ENCODE measurements around the gene CCDC88A.
"Not testable (repeated sequence)": the region's sequence is repeated elsewhere in the genome, so short reads cannot be mapped to it uniquely, and the experiment has no call there.

The CCDC88A gene, protein sequence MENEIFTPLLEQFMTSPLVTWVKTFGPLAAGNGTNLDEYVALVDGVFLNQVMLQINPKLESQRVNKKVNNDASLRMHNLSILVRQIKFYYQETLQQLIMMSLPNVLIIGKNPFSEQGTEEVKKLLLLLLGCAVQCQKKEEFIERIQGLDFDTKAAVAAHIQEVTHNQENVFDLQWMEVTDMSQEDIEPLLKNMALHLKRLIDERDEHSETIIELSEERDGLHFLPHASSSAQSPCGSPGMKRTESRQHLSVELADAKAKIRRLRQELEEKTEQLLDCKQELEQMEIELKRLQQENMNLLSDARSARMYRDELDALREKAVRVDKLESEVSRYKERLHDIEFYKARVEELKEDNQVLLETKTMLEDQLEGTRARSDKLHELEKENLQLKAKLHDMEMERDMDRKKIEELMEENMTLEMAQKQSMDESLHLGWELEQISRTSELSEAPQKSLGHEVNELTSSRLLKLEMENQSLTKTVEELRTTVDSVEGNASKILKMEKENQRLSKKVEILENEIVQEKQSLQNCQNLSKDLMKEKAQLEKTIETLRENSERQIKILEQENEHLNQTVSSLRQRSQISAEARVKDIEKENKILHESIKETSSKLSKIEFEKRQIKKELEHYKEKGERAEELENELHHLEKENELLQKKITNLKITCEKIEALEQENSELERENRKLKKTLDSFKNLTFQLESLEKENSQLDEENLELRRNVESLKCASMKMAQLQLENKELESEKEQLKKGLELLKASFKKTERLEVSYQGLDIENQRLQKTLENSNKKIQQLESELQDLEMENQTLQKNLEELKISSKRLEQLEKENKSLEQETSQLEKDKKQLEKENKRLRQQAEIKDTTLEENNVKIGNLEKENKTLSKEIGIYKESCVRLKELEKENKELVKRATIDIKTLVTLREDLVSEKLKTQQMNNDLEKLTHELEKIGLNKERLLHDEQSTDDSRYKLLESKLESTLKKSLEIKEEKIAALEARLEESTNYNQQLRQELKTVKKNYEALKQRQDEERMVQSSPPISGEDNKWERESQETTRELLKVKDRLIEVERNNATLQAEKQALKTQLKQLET (N-terminal part only)

DNA sequence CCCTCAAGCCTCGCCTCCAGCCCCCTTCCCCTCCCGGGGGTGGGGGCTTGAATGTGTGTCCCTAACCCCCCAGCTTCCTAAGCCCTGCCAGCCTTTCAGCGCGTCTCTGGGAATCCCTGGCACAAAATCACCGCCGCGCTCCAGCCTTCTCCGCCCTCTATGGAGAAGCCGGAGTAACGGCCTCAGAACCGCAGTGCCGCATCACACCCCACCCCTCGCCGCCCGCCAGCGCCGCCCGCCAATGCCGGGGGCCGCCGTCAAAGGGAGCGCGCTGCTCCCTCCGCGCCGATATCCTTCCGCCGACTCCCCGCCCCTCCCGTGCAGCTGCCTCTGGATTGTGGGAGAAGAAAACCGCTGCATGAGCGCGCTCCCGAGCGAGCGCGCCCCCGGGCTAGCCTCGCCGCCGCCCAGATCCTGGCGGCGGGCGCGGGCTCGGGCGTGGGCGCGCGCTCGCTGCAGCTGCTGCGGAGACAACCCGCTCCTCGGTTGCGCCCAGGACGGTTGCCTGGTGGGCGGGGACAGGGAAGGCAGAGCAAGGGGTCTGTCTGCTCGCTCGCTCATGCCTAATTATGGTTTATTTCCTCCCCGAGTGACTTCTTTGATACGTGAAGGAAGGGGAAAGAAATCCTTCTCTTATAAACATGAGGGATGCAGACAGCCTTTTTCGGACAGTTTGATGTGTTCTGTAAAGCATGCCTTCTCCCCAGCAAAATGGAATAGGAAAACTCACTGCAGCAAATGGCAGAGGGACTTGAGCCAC lies at the start of gene CCDC88A:
TSS of gene CCDC88A (minus strand) at position 178 of the 760 bp plus-strand sequence. CDS start 777 bp downstream, outside the sequence.
- peak; percentile 99 for DNase-seq

DNA sequence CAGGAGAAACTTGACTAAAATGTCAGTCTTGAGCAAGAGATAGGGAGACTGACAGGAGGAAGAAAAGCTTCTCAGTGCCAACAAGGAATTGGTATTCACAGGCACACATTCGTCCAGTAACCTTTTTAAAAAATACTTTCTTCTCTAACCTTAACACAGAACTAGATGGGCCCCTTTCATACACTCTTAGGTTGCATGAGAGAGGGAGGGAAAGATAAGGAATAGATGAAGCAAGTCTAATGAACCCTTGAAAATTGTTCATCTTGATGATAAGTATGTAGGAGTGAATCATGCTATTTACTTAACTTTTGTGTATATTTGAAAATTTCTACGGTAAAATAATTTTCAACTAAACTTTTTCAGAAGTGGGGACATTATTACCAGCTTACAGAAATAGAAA lies 42.0 kb upstream of the CCDC88A start:
- DNase-seq = no peak

DNA sequence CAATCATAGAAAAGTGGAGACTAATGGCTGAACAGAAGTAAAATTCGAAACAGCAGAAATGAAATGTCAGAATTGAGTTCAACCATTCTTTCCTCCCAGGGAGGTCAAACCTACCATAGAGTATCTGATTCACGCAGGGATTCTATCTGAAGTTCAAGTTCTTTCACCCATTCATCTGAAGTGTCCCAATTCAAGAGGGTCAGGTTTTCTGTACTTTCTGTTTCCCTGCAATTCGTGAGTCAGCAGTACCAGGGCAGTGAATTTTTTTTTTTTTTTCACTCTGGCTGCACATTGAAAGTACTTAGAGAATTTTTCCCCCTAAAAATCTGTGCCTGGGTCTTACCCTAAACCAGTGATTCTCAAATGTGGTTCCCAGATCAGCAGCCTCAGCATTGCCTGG lies 40.9 kb upstream of the CCDC88A start:
- DNase-seq = no peak

DNA sequence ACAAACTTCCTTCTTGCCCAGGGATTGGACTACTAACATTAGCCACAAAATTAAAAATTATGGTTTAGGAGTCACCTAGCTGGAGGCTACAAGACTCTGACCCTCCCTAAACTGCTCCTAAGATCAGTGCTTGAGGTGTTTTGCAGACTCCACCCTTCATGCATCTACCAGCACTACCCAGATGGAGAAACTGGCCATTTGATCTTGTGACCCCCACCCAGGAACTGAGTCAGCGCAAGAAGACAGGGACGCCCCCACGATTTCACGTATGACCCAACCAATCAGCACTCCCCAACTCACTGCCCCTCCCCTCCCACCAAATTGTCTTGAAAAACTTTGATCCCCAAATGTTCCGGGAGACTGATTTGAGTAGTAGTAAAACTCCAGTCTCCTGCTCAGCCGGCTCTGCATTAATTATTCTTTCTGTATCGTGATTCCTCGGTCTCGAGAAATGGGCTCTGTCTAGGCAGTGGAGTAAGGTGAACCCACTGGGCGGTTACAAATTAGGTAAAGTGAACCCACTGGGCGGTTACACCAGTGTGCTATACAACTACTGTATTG lies 40.1 kb upstream of the CCDC88A start:
- no peak for DNase-seq

DNA sequence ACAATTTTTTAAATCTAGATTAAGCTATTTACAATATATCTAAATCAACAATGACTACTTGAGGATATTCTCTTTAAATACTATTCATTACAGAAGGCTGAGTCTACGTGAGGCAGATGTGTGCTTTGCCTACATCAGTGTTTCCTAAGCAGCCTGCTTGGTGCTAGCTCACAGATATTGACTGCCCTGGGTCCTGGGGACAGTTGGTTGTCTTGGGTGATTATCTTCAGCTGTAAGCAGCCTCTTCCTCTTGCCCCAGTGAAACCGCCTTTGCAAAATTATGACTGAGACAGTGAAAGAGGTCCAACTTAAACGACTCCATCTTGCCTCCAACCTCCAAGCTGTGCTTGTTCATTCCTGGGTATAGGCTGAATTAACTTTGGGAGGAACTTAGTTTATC lies 39.6 kb upstream of the CCDC88A start:
- DNase-seq = no peak

DNA sequence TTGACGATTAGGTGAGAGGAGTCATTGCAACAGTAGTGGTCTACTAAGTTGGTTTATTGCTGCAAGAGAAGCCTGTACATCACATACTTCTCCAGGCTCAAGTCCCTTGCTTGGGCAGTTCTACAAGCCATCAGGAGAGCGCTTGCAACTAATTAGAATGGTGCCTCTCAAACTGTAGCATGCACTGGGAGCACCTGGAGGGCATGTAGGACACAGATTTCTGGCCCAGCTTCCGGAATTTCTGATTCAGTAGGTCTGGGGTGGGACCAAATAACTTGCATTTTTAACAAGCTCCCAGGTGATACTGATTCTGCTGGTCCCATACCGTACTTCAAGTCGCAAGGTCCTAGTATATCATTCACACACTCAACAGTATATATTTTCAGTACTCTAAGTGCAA lies 34.5 kb upstream of the CCDC88A start:
- DNase-seq = no peak

DNA sequence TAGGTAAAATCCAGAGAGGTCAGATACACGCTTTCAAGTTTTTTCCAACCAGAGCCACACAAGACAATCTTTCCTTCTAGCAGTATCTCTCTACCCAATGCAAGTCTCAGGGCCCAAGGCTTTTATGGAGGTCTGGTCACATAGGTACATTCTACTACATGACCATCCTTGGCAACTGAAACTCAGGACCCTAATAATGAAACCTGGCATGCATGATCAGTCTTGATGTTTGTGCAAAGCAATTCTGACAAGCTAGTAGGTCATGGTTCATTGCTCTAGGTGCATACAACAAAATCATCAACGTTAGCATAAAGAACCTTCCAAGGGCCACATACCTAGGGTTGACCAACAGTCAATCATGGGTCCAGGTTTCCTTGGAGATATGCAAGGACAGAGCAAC lies 33.2 kb upstream of the CCDC88A start:
- DNase-seq = no peak

DNA sequence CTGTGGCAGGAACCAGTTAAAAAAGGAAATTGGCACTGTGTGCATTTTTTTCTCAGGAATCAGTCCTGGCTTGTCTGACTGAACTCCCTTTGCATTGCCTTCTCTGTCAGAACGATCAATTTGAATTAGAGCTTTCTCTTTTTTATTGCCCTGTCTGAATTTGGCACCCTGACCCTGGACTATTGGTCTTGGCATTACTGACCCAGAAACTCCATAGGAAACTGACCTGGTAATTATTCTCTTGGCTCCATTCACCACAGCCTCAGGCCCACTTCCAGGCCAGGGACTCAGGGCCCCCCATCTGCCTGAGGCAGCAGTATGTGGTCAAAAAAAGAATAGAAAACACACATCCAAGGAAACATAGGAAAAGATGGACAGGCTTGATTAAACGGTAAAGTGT lies 32.0 kb upstream of the CCDC88A start:
- DNase-seq = no peak

DNA sequence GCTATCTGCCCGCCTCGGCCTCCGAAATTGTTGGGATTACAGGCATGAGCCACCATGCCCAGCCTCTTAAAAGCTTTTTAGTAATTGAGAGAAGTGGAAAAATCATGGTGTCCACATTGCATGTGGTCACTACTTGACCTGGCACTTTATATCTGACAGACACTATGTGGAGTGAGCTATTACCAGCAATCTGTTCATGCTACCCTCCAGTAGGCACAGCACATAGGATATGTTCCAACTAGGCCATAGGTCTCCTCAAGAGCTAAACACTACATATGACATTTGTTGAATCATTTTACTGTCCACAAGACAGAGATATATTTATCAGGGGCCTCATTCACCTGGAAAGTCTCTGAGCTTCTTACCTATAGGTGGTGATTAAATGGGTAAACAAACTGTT lies 30.4 kb upstream of the CCDC88A start:
- DNase-seq = not testable (repeated sequence)

DNA sequence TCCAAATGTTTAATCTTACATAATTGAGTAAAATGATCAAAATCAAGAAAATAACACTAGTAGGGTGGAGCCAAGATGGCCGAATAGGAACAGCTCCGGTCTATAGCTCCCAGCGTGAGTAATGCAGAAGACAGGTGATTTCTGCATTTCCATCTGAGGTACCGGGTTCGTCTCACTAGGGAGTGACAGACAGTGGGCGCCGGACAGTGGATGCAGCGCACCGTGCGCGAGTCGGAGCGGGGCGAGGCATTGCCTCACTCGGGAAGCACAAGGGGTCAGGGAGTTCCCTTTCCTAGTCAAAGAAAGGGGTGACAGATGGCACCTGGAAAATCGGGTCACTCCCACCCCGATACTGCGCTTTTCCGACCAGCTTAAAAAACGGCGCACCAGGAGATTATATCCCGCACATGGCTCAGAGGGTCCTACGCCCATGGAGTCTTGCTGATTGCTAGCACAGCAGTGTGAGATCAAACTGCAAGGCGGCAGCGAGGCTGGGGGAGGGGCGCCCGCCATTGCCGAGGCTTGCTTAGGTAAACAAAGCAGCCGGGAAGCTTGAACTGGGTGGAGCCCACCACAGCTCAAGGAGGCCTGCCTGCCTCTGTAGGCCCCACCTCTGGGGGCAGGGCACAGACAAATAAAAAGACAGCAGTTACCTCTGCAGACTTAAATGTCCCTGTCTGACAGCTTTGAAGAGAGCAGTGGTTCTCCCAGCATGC lies 22.5 kb upstream of the CCDC88A start:
- not testable (repeated sequence) for DNase-seq

DNA sequence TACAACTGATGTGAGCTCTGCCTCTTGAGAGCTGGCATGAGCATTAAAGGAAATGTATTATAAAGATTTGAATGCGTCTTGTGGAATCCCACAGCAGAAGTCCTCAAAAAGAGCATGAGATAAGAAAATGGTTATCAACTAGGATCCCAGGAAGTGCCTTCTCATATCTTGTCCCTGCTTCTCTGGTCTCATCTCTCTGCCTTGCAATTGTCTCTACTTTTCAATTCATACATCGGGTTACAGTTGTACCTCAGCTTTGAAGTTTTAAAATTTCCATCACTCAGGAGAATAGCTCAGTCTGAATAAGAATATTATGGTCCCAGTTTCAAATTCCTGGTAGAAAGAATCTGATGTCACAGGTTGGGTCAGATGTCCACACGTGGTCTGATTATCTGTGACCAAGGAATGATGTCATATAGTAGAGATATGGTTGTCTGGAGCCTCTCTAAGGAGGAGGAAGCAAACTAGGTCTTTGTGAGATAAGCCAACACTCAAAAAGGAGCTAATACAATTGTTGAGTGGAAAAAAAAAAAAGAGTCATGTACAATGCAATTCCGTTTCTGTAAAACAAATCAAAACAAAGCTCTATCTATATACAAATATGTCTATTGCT lies 21.7 kb upstream of the CCDC88A start:
- DNase-seq = no peak

DNA sequence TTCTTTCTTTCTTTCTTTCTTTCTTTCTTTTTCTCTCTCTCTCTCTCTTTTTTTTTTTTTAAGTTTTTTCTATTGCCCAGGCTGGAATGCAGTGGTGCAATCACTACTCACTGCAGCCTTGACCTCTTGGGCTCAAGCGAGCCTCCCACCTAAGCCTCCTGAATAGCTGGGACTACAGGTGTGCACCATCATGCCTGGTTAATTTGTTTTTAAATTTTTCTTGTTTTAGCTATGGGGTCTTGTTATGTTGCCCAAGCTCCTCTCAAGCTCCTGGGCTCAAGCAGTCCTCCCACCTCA lies 19.4 kb upstream of the CCDC88A start:
- DNase-seq = no peak

DNA sequence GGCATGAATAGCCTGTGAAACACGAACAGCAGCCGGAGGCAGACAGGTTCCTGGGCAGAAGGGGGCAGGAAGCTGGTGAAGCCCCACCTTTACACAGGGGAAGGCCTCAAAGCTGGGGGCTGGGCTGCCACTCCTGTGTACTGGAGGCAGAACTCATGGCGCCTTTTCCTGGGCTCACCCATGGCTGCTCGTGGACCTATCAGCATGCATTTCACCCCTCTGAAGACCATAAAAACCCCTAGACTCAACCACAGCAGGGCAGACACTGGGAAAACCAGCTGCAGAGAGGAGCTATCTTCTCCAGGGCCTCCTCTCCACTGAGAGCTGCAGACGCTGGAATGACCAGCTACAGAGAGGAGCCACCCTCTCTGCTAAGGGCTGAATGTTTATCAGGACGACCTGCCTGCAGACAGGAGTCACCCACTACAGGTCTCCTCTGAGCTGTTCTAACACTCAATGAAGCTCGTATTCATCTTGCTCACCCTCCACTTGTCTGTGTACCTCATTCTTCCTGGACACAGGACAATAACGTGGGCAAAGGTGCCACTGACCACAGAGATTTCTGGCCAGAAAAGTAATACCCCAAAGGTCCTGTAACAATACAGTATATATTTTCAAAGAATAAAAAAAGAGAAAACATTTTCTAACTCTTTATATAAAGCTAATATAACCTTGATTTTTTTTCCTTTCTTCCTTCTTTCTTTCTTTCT lies 18.9 kb upstream of the CCDC88A start:
- DNase-seq = no peak

DNA sequence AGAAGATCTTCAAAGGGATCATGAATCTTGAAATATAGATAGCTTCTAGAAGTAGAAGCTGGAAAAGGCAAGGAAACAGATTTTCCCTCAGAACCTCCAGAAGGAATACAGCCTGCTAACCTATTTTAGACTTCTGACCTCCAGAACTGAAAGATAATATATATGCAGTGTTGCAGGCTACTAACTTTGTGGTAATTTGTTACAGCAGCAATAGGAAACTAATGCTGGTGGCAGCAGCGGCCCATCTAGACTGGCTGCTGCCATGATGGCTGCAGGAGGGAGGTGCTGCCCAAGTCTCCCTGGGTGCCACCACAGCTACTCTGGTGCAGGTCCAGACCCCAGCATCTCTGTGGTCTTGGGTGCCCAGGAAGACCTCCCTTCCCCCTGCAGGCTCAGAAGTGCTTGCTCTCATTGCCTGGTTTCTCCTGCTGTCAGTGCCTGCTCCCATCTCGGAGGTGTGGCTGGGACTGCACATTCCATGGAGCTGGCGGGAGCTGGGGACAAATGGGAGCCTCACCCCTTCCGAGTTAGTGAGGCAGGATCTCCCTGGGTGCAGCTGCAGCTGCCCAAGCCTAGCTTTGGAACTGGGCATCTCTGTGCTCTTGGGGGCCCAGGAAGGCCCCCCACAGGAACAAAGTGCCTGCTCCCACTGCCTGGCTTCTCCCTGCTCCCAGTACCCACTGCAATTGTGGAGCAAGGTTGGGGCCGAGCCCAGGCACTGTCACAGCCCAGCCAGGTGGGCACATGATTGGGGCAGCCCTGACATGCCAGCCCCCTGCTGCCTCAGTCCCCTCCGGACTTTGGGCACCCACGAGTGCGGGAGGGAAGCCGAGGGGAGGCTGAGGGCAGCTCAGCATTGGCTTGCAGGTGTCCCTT lies 18.1 kb upstream of the CCDC88A start:
- no peak for DNase-seq

DNA sequence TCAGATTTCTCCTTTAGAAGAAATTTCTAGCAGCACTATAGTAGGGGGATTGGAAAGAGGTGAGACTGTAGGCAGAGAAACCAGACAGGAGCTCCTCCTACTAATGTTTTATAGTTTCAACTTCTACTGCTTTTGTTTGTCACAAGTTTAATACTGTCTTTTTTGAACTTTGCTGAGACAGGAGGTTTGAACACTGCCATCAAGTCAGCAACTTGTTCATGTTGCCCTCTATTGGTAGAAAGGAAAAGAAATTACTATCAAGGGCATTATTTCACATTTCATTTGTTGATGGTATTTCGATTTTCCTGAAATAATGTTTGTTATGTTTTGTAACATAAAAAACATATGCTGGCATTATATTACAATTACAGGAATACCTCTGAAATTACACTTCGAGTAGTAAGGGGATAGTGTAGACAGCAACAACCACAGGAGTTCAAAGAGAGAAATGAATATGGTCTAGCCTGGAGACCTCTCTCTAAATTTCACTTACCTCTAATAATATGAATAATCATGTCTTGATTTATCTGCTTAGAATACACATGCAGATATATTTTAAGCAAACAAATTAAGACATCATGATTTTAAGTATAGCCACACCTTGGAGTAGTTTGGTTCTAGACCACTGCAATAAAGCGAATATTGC lies 12.4 kb upstream of the CCDC88A start:
- DNase-seq = peak; percentile 41

DNA sequence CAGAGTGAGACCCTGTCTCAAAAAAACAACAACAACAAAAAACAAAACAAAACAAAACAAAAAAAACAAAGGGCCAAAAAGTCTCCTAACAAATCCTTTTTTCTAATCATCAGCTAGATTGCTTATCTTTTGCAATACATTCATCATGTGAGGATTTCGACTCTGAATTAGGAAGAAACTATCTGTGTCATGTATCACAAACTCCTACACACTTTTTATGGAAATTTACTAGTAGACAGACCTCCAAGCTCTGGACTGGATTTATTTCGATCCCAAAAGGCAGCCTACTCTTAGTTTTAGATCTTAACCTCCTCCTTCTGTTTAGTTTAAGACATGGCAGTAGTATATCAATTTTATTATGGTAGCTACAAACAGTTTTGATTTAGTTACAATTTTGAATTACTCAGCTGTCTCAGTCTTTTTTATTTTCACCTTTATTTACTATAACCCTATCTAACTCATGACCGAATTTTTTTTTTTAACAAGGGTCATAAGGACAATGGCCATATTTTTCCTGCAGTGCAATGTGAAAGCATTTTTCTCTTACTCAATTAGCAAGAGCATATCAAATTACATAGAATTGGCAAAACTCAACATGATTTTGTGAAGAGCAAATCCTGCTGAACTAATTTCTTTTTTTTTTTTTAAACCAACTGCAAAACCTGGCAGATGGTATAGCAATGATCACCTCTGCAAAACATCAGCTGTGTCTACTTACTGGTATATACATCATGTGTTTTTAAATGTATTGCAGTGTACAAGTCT lies 10.7 kb upstream of the CCDC88A start:
- DNase-seq = no peak

DNA sequence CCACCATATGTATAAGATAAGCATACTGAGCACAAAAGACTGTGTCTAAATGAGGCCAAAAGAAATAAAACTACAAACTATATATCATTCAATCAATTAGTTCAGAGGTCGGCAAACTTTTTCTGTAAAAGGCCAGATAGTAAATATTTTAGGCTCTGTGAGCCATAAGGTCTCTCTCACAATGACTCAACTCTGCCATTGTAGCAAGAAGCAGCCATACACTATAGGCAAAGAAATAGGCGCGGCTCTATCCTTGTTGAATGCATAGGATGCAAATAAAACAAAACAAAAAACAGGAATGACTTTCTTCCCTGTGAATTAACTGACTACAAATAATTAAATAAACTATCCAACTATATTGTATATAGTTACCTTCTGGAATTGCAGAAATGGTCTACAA lies 8.6 kb upstream of the CCDC88A start:
- no peak for DNase-seq

DNA sequence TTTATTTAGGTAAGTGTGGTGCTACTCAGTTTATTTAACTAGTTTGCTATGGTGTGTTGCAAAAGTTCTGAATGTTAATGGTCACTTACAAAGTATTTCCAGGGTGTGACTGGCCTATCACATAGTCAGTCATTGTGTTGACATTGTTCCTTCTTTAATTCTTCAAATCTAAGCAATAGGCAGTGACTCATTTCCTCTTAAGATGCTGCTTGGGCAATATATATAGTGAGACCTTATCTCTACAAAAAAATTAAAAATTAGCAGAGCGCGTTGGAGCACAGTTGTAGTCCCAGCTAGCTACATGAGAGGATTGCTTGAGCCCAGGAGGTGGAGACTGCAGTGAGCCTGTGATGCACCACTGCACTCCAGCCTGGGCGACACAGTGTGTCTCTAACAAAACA lies 5.8 kb upstream of the CCDC88A start:
- peak; percentile 79 for DNase-seq
